ENCODE results near the gene RAB6B.

Gene RAB6B

DNA sequence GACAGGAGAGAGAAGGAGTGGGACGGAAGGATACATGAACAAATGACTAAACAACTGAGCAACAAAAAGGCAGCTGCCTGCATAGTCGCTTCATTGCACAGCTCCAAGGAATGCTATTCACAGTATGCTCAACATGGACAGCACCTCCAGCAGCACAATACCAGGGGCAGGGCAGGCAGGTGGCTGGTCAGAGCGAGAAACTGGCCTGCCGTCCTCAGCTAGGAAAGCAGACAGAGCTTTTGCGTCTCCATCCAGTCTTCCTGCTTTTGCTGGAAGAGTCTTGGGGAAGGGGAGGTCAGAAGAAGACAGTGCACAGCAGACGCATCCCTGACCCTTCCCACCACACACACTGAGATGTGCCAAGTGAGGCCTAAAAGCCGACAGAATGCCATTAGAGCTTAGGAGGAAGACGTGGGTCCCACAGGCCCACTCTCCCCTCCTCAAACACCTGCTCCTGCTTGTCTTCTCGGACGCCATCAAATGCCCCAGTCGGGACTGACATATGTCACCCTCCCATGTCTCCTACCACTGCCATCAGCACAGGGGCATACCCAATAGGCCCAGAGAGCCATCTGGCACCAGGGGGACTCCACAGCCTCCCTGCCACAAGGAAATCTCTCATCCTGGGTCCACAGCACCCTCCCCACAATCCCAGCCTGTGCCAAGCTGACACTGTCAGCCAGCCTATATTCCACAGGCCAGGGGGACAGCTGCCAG is 3.9 kb downstream of the RAB6B start:
- Histone ChIP-seq H3K9ac (ENCODE audit: insufficient read length, low read depth) (no peak overlapping the region), H3K27me3 (ENCODE audit: insufficient read depth, insufficient read length) (peaks cover 20% of the 10 kb centered on the region), H3K4me3 (ENCODE audit: insufficient read length, low read depth) (no peak overlapping the region), H3K36me3 (ENCODE audit: insufficient read depth, insufficient read length, low read length) (no peaks in the 10 kb centered on the region), H3K4me1 (ENCODE audit: insufficient read depth, insufficient read length) (peaks cover 29% of the 10 kb centered on the region), H3K9me3 (ENCODE audit: insufficient read depth, low read length) (no peaks in the 10 kb centered on the region)
- DNase-seq (ENCODE audit: low read depth, low spot score): no peak
- TF ChIP-seq SUZ12 (IDR thresholded peaks at IDR 0.05; ENCODE audit: extremely low read depth, insufficient read depth, insufficient read length) (no peak), ZNF274 (IDR thresholded peaks at IDR 0.05; ENCODE audit: low read depth, low read length) (no peak)

GRCh38 chr3:133890972-133891644 is 4.6 kb downstream of the RAB6B start:
- Histone ChIP-seq H3K27me3 (ENCODE audit: insufficient read depth, insufficient read length) (peaks cover 13% of the 10 kb centered on the region), H3K9ac (ENCODE audit: insufficient read length, low read depth) (no peak overlapping the region), H3K36me3 (ENCODE audit: insufficient read depth, insufficient read length, low read length) (no peaks in the 10 kb centered on the region), H3K4me3 (ENCODE audit: insufficient read length, low read depth) (no peak overlapping the region), H3K9me3 (ENCODE audit: insufficient read depth, low read length) (no peaks in the 10 kb centered on the region), H3K4me1 (ENCODE audit: insufficient read depth, insufficient read length) (peaks cover 26% of the 10 kb centered on the region)
- TF ChIP-seq YY1 (IDR thresholded peaks at IDR 0.05; ENCODE audit: insufficient read depth, insufficient read length): no peak
- no peak for TF ChIP-seq ZNF274 (IDR thresholded peaks at IDR 0.05; ENCODE audit: low read depth, low read length)
- no peak for TF ChIP-seq SUZ12 (IDR thresholded peaks at IDR 0.05; ENCODE audit: extremely low read depth, insufficient read depth, insufficient read length)
- DNase-seq (ENCODE audit: low read depth, low spot score): no peak

DNA sequence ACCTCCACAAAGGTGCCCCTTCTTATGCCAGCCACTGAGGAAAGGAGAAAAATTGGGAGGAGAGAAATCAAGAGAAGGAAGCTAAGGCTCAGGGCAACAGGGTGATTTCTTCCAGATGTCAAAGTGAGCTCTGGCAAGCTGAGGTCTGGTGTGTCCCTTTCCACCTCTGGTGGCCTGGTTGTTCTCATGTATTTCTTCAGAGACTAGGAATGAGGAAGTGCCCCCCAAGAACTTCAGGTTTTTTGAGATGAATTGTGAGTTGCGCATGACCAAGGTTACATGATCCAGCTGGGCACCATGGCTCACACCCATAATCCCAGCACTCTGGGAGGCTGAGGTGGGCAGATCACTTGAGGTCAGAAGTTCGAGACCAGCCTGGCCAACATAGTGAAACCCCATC is 5.6 kb downstream of the RAB6B start:
- peaks cover 26% of the 10 kb centered on the region for H3K4me1 ChIP-seq (ENCODE audit: insufficient read depth, insufficient read length)
- no peak for DNase-seq (ENCODE audit: low read depth, low spot score)
- peaks cover 10% of the 10 kb centered on the region for H3K27me3 ChIP-seq (ENCODE audit: insufficient read depth, insufficient read length)
- H3K36me3 ChIP-seq (ENCODE audit: insufficient read depth, insufficient read length, low read length): no peaks in the 10 kb centered on the region
- no peak overlapping the region for H3K9ac ChIP-seq (ENCODE audit: insufficient read length, low read depth)
- TF ChIP-seq SUZ12 (IDR thresholded peaks at IDR 0.05; ENCODE audit: extremely low read depth, insufficient read depth, insufficient read length): no peak
- no peak for TF ChIP-seq YY1 (IDR thresholded peaks at IDR 0.05; ENCODE audit: insufficient read depth, insufficient read length)
- TF ChIP-seq ZNF274 (IDR thresholded peaks at IDR 0.05; ENCODE audit: low read depth, low read length): no peak
- no peaks in the 10 kb centered on the region for H3K9me3 ChIP-seq (ENCODE audit: insufficient read depth, low read length)
- H3K4me3 ChIP-seq (ENCODE audit: insufficient read length, low read depth): no peak overlapping the region

GRCh38 chr3:133888726-133889340 is 6.8 kb downstream of the RAB6B start:
- TF ChIP-seq SUZ12 (IDR thresholded peaks at IDR 0.05; ENCODE audit: extremely low read depth, insufficient read depth, insufficient read length): no peak
- no peak for TF ChIP-seq YY1 (IDR thresholded peaks at IDR 0.05; ENCODE audit: insufficient read depth, insufficient read length)
- TF ChIP-seq ZNF274 (IDR thresholded peaks at IDR 0.05; ENCODE audit: low read depth, low read length): no peak
- H3K4me3 ChIP-seq (ENCODE audit: insufficient read length, low read depth): no peak overlapping the region
- no peak for DNase-seq (ENCODE audit: low read depth, low spot score)
- peaks cover 3% of the 10 kb centered on the region for H3K27me3 ChIP-seq (ENCODE audit: insufficient read depth, insufficient read length)
- H3K9ac ChIP-seq (ENCODE audit: insufficient read length, low read depth): no peak overlapping the region
- no peaks in the 10 kb centered on the region for H3K9me3 ChIP-seq (ENCODE audit: insufficient read depth, low read length)
- no peaks in the 10 kb centered on the region for H3K36me3 ChIP-seq (ENCODE audit: insufficient read depth, insufficient read length, low read length)
- peaks cover 18% of the 10 kb centered on the region for H3K4me1 ChIP-seq (ENCODE audit: insufficient read depth, insufficient read length)

GRCh38 chr3:133887803-133888703 is 7.6 kb downstream of the RAB6B start:
- H3K4me1 ChIP-seq (ENCODE audit: insufficient read depth, insufficient read length): peaks cover 17% of the 10 kb centered on the region
- TF ChIP-seq ZNF274 (IDR thresholded peaks at IDR 0.05; ENCODE audit: low read depth, low read length) (no peak), YY1 (IDR thresholded peaks at IDR 0.05; ENCODE audit: insufficient read depth, insufficient read length) (no peak), SUZ12 (IDR thresholded peaks at IDR 0.05; ENCODE audit: extremely low read depth, insufficient read depth, insufficient read length) (no peak)
- DNase-seq (ENCODE audit: low read depth, low spot score): no peak

DNA sequence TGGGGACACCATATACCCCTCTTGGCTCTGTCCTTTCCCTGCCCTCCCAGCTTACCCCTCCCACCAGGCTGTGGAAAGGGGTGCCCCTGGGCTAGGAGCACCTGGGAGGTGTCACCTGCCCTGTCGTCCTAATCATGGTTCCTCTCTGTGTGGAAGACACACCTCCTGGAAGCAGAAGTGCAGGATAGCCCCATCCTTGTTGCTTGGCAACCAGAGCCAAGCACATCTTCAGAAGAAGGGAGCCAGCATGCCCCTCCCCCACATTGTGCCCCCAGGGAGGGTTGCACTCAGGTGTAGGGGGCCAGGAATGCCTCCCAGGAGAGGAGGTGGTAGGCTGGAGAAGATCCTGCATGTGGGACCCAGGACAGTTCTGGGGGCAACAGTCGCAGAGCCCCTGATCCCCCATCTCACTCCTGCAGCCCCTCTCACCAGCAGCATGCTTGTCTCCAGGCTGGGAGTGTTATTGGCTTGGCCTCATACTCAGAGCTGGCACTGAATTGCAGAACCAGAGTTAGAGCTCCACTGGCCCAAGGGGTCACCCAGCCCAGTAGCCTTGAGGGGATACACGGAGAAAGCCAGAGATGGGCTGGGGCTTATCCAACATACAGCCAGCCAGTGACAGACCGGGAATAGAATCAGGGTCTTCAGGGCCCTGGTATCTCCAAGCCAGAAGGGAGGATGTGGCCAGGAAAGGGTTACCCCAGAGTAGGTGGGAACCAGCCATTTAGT is 8.4 kb downstream of the RAB6B start:
- no peaks in the 10 kb centered on the region for H3K27me3 ChIP-seq (ENCODE audit: insufficient read depth, insufficient read length)
- H3K4me3 ChIP-seq (ENCODE audit: insufficient read length, low read depth): no peak overlapping the region
- H3K4me1 ChIP-seq (ENCODE audit: insufficient read depth, insufficient read length): peaks cover 17% of the 10 kb centered on the region
- no peak for TF ChIP-seq SUZ12 (IDR thresholded peaks at IDR 0.05; ENCODE audit: extremely low read depth, insufficient read depth, insufficient read length)
- no peak for TF ChIP-seq YY1 (IDR thresholded peaks at IDR 0.05; ENCODE audit: insufficient read depth, insufficient read length)
- H3K9me3 ChIP-seq (ENCODE audit: insufficient read depth, low read length): no peaks in the 10 kb centered on the region
- no peak for DNase-seq (ENCODE audit: low read depth, low spot score)
- peaks cover 4% of the 10 kb centered on the region for H3K36me3 ChIP-seq (ENCODE audit: insufficient read depth, insufficient read length, low read length)
- H3K9ac ChIP-seq (ENCODE audit: insufficient read length, low read depth): no peak overlapping the region

More at GRCh38 chr3:133887803-133888703, 7.6 kb downstream of the RAB6B start:
- Histone ChIP-seq H3K27me3 (ENCODE audit: insufficient read depth, insufficient read length) (no peaks in the 10 kb centered on the region), H3K36me3 (ENCODE audit: insufficient read depth, insufficient read length, low read length) (no peaks in the 10 kb centered on the region), H3K9ac (ENCODE audit: insufficient read length, low read depth) (no peak overlapping the region), H3K4me3 (ENCODE audit: insufficient read length, low read depth) (no peak overlapping the region), H3K9me3 (ENCODE audit: insufficient read depth, low read length) (no peaks in the 10 kb centered on the region)
